HG03039 (cell line): Measurements from ENCODE around the gene CLCF1.

Experiments used
- ATAC-seq: cut with Tn5 transposase; IDR thresholded peaks from one replicate; pipeline ENCODE4 v1.9.1; 2021; ENCODE audit warnings: mild to moderate bottlenecking, moderate library complexity; ENCODE audit not compliant: unreplicated experiment

CLCF1 gene

GRCh38 chr11:67376063-67376820, 2.8 kb upstream of the CLCF1 start:
- ATAC-seq, result no peak

GRCh38 chr11:67375320-67376055, 2.1 kb upstream of the CLCF1 start:
- ATAC-seq, result no peak

- no peak for ATAC-seq
Measured at GRCh38 chr11:67374571-67375281, 1.3 kb upstream of the CLCF1 start.

- no peak for ATAC-seq
Measured at GRCh38 chr11:67373648-67374570, 511 bp upstream of the CLCF1 start.

- no peak for ATAC-seq
Measured at GRCh38 chr11:67372321-67372992, 941 bp downstream of the CLCF1 start.

GRCh38 chr11:67371911-67372320, 1.5 kb downstream of the CLCF1 start:
- no peak for ATAC-seq

- ATAC-seq, result no peak
Measured at GRCh38 chr11:67371189-67371910, 2.0 kb downstream of the CLCF1 start.

GRCh38 chr11:67370351-67371076, 2.9 kb downstream of the CLCF1 start:
- no peak for ATAC-seq

- ATAC-seq, result no peak
Measured at GRCh38 chr11:67369801-67370284, 3.6 kb downstream of the CLCF1 start.

GRCh38 chr11:67369275-67369674, 4.1 kb downstream of the CLCF1 start:
- ATAC-seq, result no peak

- ATAC-seq, result no peak
Measured at GRCh38 chr11:67368621-67369020, 4.8 kb downstream of the CLCF1 start.

GRCh38 chr11:67367761-67368227, 5.6 kb downstream of the CLCF1 start:
- no peak for ATAC-seq

GRCh38 chr11:67366961-67367760, 6.2 kb downstream of the CLCF1 start:
- ATAC-seq, result no peak

- ATAC-seq, result no peak
Measured at GRCh38 chr11:67366546-67366945, 6.9 kb downstream of the CLCF1 start.

GRCh38 chr11:67365736-67366444, 7.5 kb downstream of the CLCF1 start:
- ATAC-seq, result no peak

- ATAC-seq, result no peak
Measured at GRCh38 chr11:67364783-67365722, 8.3 kb downstream of the CLCF1 start.
